Measurements from ENCODE around the gene FAM107B. TPM values are rescaled to one million over a fixed set of nuclear protein-coding genes. Genes with fewer than 3 reads are reported as not detected.

Gene FAM107B
- total RNA-seq, 1 experiment from 2014 or later, result 41.6 TPM

- TF ChIP-seq EZH2 (IDR thresholded peaks at IDR 0.05) (no peak), SRF (IDR thresholded peaks at IDR 0.05; ENCODE audit: low read depth) (no peak)
- TF ChIP-seq, protein P1, sequence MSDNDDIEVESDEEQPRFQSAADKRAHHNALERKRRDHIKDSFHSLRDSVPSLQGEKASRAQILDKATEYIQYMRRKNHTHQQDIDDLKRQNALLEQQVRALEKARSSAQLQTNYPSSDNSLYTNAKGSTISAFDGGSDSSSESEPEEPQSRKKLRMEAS (IDR thresholded peaks at IDR 0.05), result no peak
Measured at GRCh38 chr10:14700546-14700945, 74.2 kb downstream of the FAM107B start (continued).

- DNase-seq (ENCODE audit: low read depth, low spot score) (no peak), ATAC-seq (no peak)
- RAD21 ChIA-PET (ENCODE audit: low non-redundant PET in 1 of 2, low total read pairs in 2 of 2, uncharacterized antibody in 2 of 2, unreplicated experiment in 2 of 2), result no interaction called here
- Histone ChIP-seq H3K79me2 (ENCODE audit: insufficient read depth, low read length) (no peaks in the 10 kb centered on the region), H3K27ac (ENCODE audit: low read depth, low read length) (no peak overlapping the region), H3K36me3 (ENCODE audit: control insufficient read depth in 1 of 2, insufficient read depth in 2 of 2, low read length in 2 of 2) (no peaks in the 10 kb centered on the region), H3K9ac (ENCODE audit: low read length) (no peak overlapping the region), H3K4me1 (ENCODE audit: control insufficient read depth in 1 of 2, insufficient read depth in 2 of 2, low read length in 2 of 2) (no peaks in the 10 kb centered on the region), H3K27me3 (ENCODE audit: insufficient read depth, low read length) (no peaks in the 10 kb centered on the region), H4K20me1 (ENCODE audit: insufficient read depth) (no peaks in the 10 kb centered on the region), H3K9me3 (ENCODE audit: control insufficient read depth in 1 of 2, insufficient read depth in 1 of 2, low read depth in 1 of 2, low read length in 2 of 2) (no peaks in the 10 kb centered on the region), H3K9me2 (ENCODE audit: insufficient read depth) (no peaks in the 10 kb centered on the region), H3K4me3 (replicated peaks in 1 of 2; ENCODE audit: low read depth in 1 of 2, low read length in 2 of 2) (no peak overlapping the region), H2AFZ (ENCODE audit: low read depth, low read length, poor library complexity, severe bottlenecking) (no peak overlapping the region), H3K4me2 (ENCODE audit: low read length) (no peak overlapping the region)
- no TSS peak for BruUV-seq (replicated peaks)
- POLR2A ChIA-PET, result no interaction called here
- intact Hi-C loops (cut with micrococcal nuclease), result no loop called here
- TF ChIP-seq EGR1 (IDR thresholded peaks at IDR 0.05; ENCODE audit: low read depth), result no peak
- TF ChIP-seq ELF1 (IDR thresholded peaks at IDR 0.05; ENCODE audit: borderline replicate concordance, low read depth), result no peak
- no peak for TF ChIP-seq EZH2phosphoT487 (IDR thresholded peaks at IDR 0.05; ENCODE audit: borderline replicate concordance)
- TF ChIP-seq TCF7L2 (IDR thresholded peaks at IDR 0.05; ENCODE audit: borderline replicate concordance, extremely low read depth, insufficient read depth, insufficient read length), result no peak
- no peak for TF ChIP-seq CEBPB (IDR thresholded peaks at IDR 0.05; ENCODE audit: low read depth)
- TF ChIP-seq CBX3 (IDR thresholded peaks at IDR 0.05; ENCODE audit: low read depth), result no peak
- TF ChIP-seq POLR2AphosphoS5 (IDR thresholded peaks at IDR 0.05; ENCODE audit: low read depth, low read length), result no peak
- no peak for TF ChIP-seq ZNF274 (IDR thresholded peaks at IDR 0.05; ENCODE audit: low read depth, low read length)
- no peak for TF ChIP-seq SIN3A (IDR thresholded peaks at IDR 0.05; ENCODE audit: low read depth)
- no peak for TF ChIP-seq ATF3 (IDR thresholded peaks at IDR 0.05)
- TF ChIP-seq JUND (IDR thresholded peaks at IDR 0.05), result no peak
- no peak for TF ChIP-seq YY1 (IDR thresholded peaks at IDR 0.05; ENCODE audit: extremely low read depth, insufficient replicate concordance, low read depth, low read length)
- CTCF ChIA-PET, result no interaction called here
Measured at GRCh38 chr10:14699482-14699881, 75.2 kb downstream of the FAM107B start.
